AML-193 (cell line): ENCODE data around the gene LSAMP.
"Not testable (repeated sequence)": the region's sequence is repeated elsewhere in the genome, so short reads cannot be mapped to it uniquely, and the experiment has no call there.

Source experiments
- DNase-seq, 2 experiments: peaks; one replicate each; lab custom pipeline; 2025; lab: John Stamatoyannopoulos, UW

LSAMP gene

GRCh38 chr3:116103868-116104530 lies 341.3 kb downstream of the LSAMP start:
- DNase-seq: no peak

- no peak for DNase-seq
Observed at GRCh38 chr3:116102037-116102436, 343.2 kb downstream of the LSAMP start.

- DNase-seq: no peak
Observed at GRCh38 chr3:116097226-116097625, 348.1 kb downstream of the LSAMP start.

GRCh38 chr3:116096631-116097030 lies 348.7 kb downstream of the LSAMP start:
- DNase-seq: no peak

- no peak for DNase-seq
Observed at GRCh38 chr3:116093374-116093773, 351.9 kb downstream of the LSAMP start.

GRCh38 chr3:116087426-116087825 lies 357.9 kb downstream of the LSAMP start:
- no peak for DNase-seq

- DNase-seq: no peak
Observed at GRCh38 chr3:116084999-116085791, 360.1 kb downstream of the LSAMP start.

GRCh38 chr3:116083683-116084082 lies 361.6 kb downstream of the LSAMP start:
- no peak for DNase-seq

- DNase-seq: no peak
Observed at GRCh38 chr3:116078561-116078960, 366.7 kb downstream of the LSAMP start.

- no peak for DNase-seq
Observed at GRCh38 chr3:116077557-116077956, 367.7 kb downstream of the LSAMP start.

- DNase-seq: no peak
Observed at GRCh38 chr3:116077059-116077458, 368.2 kb downstream of the LSAMP start.

- DNase-seq: not testable (repeated sequence)
Observed at GRCh38 chr3:116070516-116071278, 374.6 kb downstream of the LSAMP start.

- no peak for DNase-seq
Observed at GRCh38 chr3:116070061-116070460, 375.2 kb downstream of the LSAMP start.

GRCh38 chr3:116069024-116069423 lies 376.3 kb downstream of the LSAMP start:
- no peak for DNase-seq

GRCh38 chr3:116067326-116067725 lies 378.0 kb downstream of the LSAMP start:
- DNase-seq: no peak

- no peak for DNase-seq
Observed at GRCh38 chr3:116065501-116065900, 379.8 kb downstream of the LSAMP start.

- DNase-seq: no peak
Observed at GRCh38 chr3:116064646-116065045, 380.6 kb downstream of the LSAMP start.

GRCh38 chr3:116059421-116060096 lies 385.7 kb downstream of the LSAMP start:
- DNase-seq: no peak

GRCh38 chr3:116058844-116059243 lies 386.4 kb downstream of the LSAMP start:
- DNase-seq: no peak

GRCh38 chr3:116057400-116058006 lies 387.8 kb downstream of the LSAMP start:
- DNase-seq: no peak

GRCh38 chr3:116056280-116056679 lies 389.0 kb downstream of the LSAMP start:
- no peak for DNase-seq

- no peak for DNase-seq
Observed at GRCh38 chr3:116053017-116053416, 392.3 kb downstream of the LSAMP start.
